Memory B cell (primary cell): ENCODE measurements around the gene GAGE10.
"Not testable (repeated sequence)": the region's sequence is repeated elsewhere in the genome, so short reads cannot be mapped to it uniquely, and the experiment has no call there.

Source experiments
- ATAC-seq: fragments of 150-1000 bp; cut with Tn5 transposase; 2 replicates; pipeline ENCODE4 v1.10.0; 2021; ENCODE audit warnings: low read depth, mild to moderate bottlenecking, moderate library complexity
- DNase-seq, 2 donors: peaks; one replicate each; pipeline ENCODE4 v3.0.0; 2022; ENCODE audit warnings: low spot score in 2 of 2
- H3K27ac Mint-ChIP-seq: one replicate; pipeline ENCODE4 v1.8.0; 2022; ENCODE audit warnings: mild to moderate bottlenecking, moderate library complexity, mixed read lengths
- H3K27me3 Mint-ChIP-seq: one replicate; pipeline ENCODE4 v1.8.0; 2022; ENCODE audit warnings: mixed read lengths
- H3K36me3 Mint-ChIP-seq: one replicate; pipeline ENCODE4 v1.8.0; 2022; ENCODE audit warnings: mild to moderate bottlenecking, mixed read lengths
- H3K4me1 Mint-ChIP-seq: one replicate; pipeline ENCODE4 v1.8.0; 2022; ENCODE audit warnings: mixed read lengths
- H3K4me3 Mint-ChIP-seq: one replicate; pipeline ENCODE4 v1.8.0; 2022; ENCODE audit warnings: mild to moderate bottlenecking, moderate library complexity, mixed read lengths
- H3K9me3 Mint-ChIP-seq: one replicate; pipeline ENCODE4 v1.8.0; 2022; ENCODE audit warnings: mixed read lengths

The GAGE10 gene

GRCh38 chrX:49322266-49322665, 18.8 kb downstream of the GAGE10 start:
- ATAC-seq, H3K9me3 Mint-ChIP-seq, DNase-seq, H3K27ac Mint-ChIP-seq, H3K4me1 Mint-ChIP-seq, H3K27me3 Mint-ChIP-seq, H3K4me3 Mint-ChIP-seq, H3K36me3 Mint-ChIP-seq: not testable (repeated sequence)

- ATAC-seq: not testable (repeated sequence)
These were observed 20.3 kb downstream of the GAGE10 start for GRCh38 chrX:49323735-49324134.

GRCh38 chrX:49330421-49330820, 27.0 kb downstream of the GAGE10 start:
- not testable (repeated sequence) for H3K27ac Mint-ChIP-seq, H3K4me3 Mint-ChIP-seq, H3K4me1 Mint-ChIP-seq, H3K9me3 Mint-ChIP-seq, ATAC-seq, H3K36me3 Mint-ChIP-seq, H3K27me3 Mint-ChIP-seq, DNase-seq

More at GRCh38 chrX:49323735-49324134, 20.3 kb downstream of the GAGE10 start:
- H3K27me3 Mint-ChIP-seq, H3K27ac Mint-ChIP-seq, H3K36me3 Mint-ChIP-seq, H3K4me1 Mint-ChIP-seq, H3K9me3 Mint-ChIP-seq, DNase-seq, H3K4me3 Mint-ChIP-seq: not testable (repeated sequence)

DNA sequence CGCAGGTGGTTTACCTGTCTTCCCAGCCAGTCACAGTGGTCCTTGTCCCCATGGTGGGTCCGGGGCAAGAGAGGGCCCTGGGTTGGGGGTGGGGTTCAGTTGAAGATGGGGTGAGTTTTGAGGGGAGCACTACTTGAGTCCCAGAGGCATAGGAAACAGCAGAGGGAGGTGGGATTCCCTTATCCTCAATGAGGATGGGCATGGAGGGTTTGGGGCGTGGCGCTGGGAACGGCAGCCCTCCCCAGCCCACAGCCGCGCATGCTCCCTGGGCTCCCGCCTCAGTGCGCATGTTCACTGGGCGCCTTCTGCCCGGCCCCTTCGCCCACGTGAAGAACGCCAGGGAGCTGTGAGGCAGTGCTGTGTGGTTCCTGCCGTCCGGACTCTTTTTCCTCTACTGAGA, 27.8 kb downstream of the GAGE10 start, which contains the start of gene GAGE13:
Gene GAGE13, plus strand, starts transcription at position 301 of the 400 bp plus-strand sequence. CDS start 1,156 bp downstream, outside the sequence.
- not testable (repeated sequence) for H3K27me3 Mint-ChIP-seq

DNA sequence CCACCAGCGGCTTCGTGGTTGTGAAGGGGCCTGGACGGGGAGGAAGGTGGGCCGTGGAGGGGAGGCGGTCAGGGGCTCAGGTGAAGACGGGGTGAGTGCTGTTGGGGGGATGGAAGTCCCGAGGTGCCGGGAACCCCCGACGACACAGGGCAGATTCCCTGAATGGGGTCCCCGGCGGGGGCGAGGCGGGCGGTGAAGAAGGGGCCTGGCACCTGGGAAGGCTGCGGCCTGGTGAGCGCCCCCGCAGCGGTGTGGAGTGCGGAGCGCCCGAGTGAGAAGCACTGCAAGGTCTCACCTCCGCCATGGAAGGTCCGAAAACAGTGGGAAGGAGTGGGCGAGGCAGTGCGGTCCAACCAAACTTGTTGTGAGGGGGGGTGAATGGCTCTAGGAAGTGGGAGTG, 28.4 kb downstream of the GAGE10 start:
- not testable (repeated sequence) for H3K9me3 Mint-ChIP-seq, H3K27ac Mint-ChIP-seq, ATAC-seq, H3K27me3 Mint-ChIP-seq, H3K4me3 Mint-ChIP-seq, H3K4me1 Mint-ChIP-seq, DNase-seq, H3K36me3 Mint-ChIP-seq

More for the DNA sequence above, 27.8 kb downstream of the GAGE10 start, which contains the start of gene GAGE13:
- H3K36me3 Mint-ChIP-seq, H3K27ac Mint-ChIP-seq, H3K9me3 Mint-ChIP-seq, H3K4me3 Mint-ChIP-seq, ATAC-seq, DNase-seq, H3K4me1 Mint-ChIP-seq: not testable (repeated sequence)

DNA sequence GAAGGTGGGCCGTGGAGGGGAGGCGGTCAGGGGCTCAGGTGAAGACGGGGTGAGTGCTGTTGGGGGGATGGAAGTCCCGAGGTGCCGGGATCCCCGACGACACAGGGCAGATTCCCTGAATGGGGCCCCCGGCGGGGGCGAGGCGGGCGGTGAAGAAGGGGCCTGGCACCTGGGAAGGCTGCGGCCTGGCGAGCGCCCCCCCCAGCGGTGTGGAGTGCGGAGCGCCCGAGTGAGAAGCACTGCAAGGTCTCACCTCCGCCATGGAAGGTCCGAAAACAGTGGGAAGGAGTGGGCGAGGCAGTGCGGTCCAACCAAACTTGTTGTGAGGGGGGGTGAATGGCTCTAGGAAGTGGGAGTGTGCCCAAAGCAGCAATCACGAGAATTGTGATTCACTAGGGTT, 38.0 kb downstream of the GAGE10 start:
- not testable (repeated sequence) for H3K9me3 Mint-ChIP-seq, H3K27ac Mint-ChIP-seq, H3K4me1 Mint-ChIP-seq, H3K36me3 Mint-ChIP-seq, H3K4me3 Mint-ChIP-seq, ATAC-seq, H3K27me3 Mint-ChIP-seq, DNase-seq

- H3K36me3 Mint-ChIP-seq, ATAC-seq, H3K4me1 Mint-ChIP-seq: not testable (repeated sequence)
These were observed 41.2 kb downstream of the GAGE10 start for GRCh38 chrX:49344496-49345175.

DNA sequence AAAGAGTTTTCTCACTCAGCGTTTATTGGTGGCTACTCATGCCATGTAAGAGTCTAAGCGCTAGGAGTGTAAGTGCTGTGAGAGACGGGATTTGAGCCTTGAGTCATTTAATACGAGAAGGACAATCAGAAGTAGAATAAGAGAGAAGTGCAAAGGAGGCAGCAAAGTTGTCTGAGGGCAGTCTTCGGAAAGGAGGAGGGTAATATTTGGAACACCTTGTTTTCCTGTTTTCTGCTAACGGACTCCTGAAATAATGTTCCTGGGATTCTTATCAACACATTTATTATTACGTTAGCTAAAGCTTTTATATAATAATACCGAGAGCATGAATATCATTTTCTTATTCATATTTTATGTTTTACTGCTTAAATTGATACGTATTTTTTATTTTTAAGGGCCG, 42.0 kb downstream of the GAGE10 start:
- H3K27ac Mint-ChIP-seq, ATAC-seq, H3K4me1 Mint-ChIP-seq, H3K36me3 Mint-ChIP-seq, H3K9me3 Mint-ChIP-seq, H3K27me3 Mint-ChIP-seq, DNase-seq, H3K4me3 Mint-ChIP-seq: not testable (repeated sequence)

More at GRCh38 chrX:49344496-49345175, 41.2 kb downstream of the GAGE10 start:
- not testable (repeated sequence) for H3K4me3 Mint-ChIP-seq, DNase-seq, H3K9me3 Mint-ChIP-seq, H3K27me3 Mint-ChIP-seq, H3K27ac Mint-ChIP-seq

DNA sequence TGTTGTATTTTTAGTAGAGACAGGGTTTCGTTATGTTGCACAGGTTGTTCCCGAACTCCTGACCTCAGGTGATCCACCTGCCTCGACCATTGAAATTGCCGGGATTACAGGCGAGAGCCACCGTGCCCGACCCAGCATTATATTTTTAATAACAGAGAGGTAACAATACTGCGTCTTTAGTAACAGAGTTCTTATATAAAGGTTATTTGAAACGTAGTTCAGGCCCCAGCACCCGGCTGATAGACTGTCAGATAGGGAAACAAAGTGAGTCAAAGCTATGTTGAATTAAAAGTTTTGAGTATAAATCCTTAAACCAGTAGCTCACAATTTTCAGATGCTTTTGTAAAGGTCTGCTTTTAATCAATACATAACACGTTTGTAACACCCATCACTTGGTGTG, 42.7 kb downstream of the GAGE10 start:
- not testable (repeated sequence) for ATAC-seq, DNase-seq

More for the DNA sequence above, 42.7 kb downstream of the GAGE10 start:
- H3K9me3 Mint-ChIP-seq, H3K36me3 Mint-ChIP-seq, H3K27me3 Mint-ChIP-seq, H3K27ac Mint-ChIP-seq, H3K4me1 Mint-ChIP-seq, H3K4me3 Mint-ChIP-seq: not testable (repeated sequence)
